Activated B cell treated with CpG ODN at 0.5 μM for 24 hours (primary cell): ENCODE results near the gene TENM4. TPM values are rescaled to one million over a fixed set of nuclear protein-coding genes. Genes with fewer than 3 reads are reported as not detected.

ENCODE experiments used
- ATAC-seq: fragments of 200-7000 bp; cut with Tn5 transposase; one replicate; pipeline ENCODE4 v1.10.0; 2021; ENCODE audit warnings: low read depth, mild to moderate bottlenecking, moderate library complexity
- CTCF ChIA-PET: fragments of 350-600 bp; sonication (Branson Sonifier 250); formaldehyde crosslinking; loops from one replicate; lab custom pipeline; 2021; ENCODE audit warnings: antibody characterized with exemption; lab: Charles Lee
- POLR2A ChIA-PET: fragments of 350-600 bp; sonication (Branson Sonifier 250); formaldehyde crosslinking; loops from one replicate; lab custom pipeline; 2021; ENCODE audit warnings: antibody characterized with exemption; lab: Charles Lee
- DNase-seq: peaks from one replicate; pipeline ENCODE4 v3.0.0; 2022
- H3K27ac Mint-ChIP-seq: one replicate; pipeline ENCODE4 v1.8.0; 2020; ENCODE audit warnings: mixed read lengths
- H3K27me3 Mint-ChIP-seq: one replicate; pipeline ENCODE4 v1.8.0; 2021; ENCODE audit warnings: mixed read lengths
- H3K36me3 Mint-ChIP-seq: one replicate; pipeline ENCODE4 v1.8.0; 2021; ENCODE audit warnings: low read depth, mixed read lengths
- H3K4me1 Mint-ChIP-seq: one replicate; pipeline ENCODE4 v1.8.0; 2021; ENCODE audit warnings: mixed read lengths
- H3K4me3 Mint-ChIP-seq: one replicate; pipeline ENCODE4 v1.8.0; 2020; ENCODE audit warnings: mild to moderate bottlenecking, mixed read lengths
- H3K9me3 Mint-ChIP-seq: one replicate; pipeline ENCODE4 v1.8.0; 2020; ENCODE audit warnings: mixed read lengths
- intact Hi-C: fragments of 100-400 bp; cut with micrococcal nuclease; formaldehyde crosslinking; loops from one replicate; pipeline ENCODE4 v1.15.1; 2024
- total RNA-seq: library from RNA; stranded (reverse); gene quantifications from 2 replicates; pipeline ENCODE4 v1.2.3, GENCODE V29; 2022
- TF ChIP-seq, protein P1 (sequence below): fragments of 200-600 bp; IDR thresholded peaks from one replicate; pipeline ENCODE4 v1.8.0; 2022; ENCODE audit warnings: antibody characterized with exemption, mild to moderate bottlenecking

TENM4 gene
- total RNA-seq, 1 donor from 2014 or later: 2.4 TPM

DNA sequence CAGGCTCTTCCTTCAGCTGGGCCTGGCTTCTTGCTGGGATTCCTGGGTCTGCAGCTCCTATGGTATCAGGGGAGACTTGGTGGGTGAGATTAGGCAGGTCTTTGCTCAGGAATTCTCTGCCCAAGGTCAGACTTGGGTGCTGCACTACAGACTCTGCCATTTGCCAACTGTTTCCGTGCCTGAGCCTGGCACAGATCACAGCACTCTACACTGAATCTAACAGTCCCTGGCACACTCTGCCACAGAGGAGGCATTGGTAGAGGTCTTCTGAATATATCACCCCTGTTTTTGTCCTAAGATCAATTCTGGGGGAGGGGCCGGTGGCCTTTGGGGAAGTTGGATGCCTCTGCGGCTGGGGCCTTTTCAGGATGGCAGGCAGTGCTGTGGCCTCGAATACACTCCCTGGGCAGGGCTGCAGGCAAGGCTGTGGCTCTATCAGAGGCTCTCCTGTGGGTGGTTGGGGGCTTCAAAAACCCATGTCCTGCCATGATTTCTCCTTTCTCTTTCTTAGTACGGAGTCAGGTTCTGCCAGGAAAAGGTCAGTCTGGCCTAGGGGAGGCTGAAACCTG lies 751.2 kb downstream of the TENM4 start:
- intact Hi-C loops: no loop called here
- Mint-ChIP-seq H3K4me1 (no peaks in the 10 kb centered on the region), H3K27me3 (peaks cover 4% of the 10 kb centered on the region), H3K4me3 (no peak overlapping the region), H3K27ac (no peak overlapping the region), H3K36me3 (no peaks in the 10 kb centered on the region), H3K9me3 (no peaks in the 10 kb centered on the region)
- CTCF ChIA-PET: no interaction called here
- POLR2A ChIA-PET: no interaction called here
- TF ChIP-seq, protein P1, sequence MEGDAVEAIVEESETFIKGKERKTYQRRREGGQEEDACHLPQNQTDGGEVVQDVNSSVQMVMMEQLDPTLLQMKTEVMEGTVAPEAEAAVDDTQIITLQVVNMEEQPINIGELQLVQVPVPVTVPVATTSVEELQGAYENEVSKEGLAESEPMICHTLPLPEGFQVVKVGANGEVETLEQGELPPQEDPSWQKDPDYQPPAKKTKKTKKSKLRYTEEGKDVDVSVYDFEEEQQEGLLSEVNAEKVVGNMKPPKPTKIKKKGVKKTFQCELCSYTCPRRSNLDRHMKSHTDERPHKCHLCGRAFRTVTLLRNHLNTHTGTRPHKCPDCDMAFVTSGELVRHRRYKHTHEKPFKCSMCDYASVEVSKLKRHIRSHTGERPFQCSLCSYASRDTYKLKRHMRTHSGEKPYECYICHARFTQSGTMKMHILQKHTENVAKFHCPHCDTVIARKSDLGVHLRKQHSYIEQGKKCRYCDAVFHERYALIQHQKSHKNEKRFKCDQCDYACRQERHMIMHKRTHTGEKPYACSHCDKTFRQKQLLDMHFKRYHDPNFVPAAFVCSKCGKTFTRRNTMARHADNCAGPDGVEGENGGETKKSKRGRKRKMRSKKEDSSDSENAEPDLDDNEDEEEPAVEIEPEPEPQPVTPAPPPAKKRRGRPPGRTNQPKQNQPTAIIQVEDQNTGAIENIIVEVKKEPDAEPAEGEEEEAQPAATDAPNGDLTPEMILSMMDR: no peak
- no peak for DNase-seq
- ATAC-seq: no peak

DNA sequence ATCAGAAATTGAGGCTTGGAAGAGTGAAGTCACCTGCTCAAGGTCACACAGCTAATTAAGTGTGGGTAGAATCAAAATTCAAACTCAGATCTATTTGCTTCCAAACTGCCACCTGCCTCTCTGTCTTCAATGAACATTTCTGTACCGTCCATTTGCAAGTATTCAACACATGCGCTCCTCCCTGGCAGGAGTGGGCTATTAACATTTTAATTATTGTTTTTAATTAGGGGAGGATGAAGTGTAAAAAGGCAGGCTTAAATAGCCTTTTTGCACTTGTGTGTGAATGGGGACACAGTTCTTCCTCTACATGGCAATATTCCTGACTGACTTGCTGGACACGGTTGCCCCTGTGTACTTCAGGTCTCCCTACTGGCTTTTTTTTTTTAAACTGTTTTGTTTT lies 751.7 kb downstream of the TENM4 start:
- ATAC-seq: no peak
- no peaks in the 10 kb centered on the region for H3K36me3 Mint-ChIP-seq
- TF ChIP-seq, protein P1: no peak
- ChIA-PET CTCF (interaction anchor here (1.3 kb wide), 1 partner anchor 44 kb away, joined by 4 read pairs; no protein-coding TSS in a partner anchor), POLR2A (no interaction called here)
- no peak for DNase-seq
- H3K27ac Mint-ChIP-seq: no peak overlapping the region
- H3K27me3 Mint-ChIP-seq: peaks cover 6% of the 10 kb centered on the region
- no peak overlapping the region for H3K4me3 Mint-ChIP-seq
- intact Hi-C loops: no loop called here
- no peaks in the 10 kb centered on the region for H3K9me3 Mint-ChIP-seq
- no peaks in the 10 kb centered on the region for H3K4me1 Mint-ChIP-seq

DNA sequence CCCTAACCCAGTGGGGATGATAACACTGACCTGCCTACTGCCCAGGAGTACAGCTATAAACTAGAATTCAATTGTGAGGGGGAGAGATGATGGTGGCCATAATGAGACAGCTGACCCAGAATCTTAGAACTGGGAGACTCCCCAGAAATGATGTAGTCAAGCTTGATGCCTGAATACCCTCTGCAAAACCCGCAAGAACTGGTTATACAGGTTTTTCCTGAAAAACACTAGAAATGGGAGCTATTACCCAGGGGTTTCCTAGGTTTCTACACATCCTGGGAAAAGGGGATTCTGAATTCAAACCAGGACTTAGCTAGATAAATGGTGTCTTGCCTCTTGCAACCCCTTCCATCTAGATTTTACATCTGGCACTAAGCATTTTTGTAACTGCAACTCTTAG lies 752.4 kb downstream of the TENM4 start:
- DNase-seq (no peak), ATAC-seq (no peak)
- POLR2A ChIA-PET: no interaction called here
- H3K9me3 Mint-ChIP-seq: no peaks in the 10 kb centered on the region
- TF ChIP-seq, protein P1: no peak
- CTCF ChIA-PET: interaction anchor here (1.3 kb wide), 1 partner anchor 44 kb away, joined by 4 read pairs; no protein-coding TSS in a partner anchor
- intact Hi-C loops: no loop called here
- H3K4me3 Mint-ChIP-seq: no peak overlapping the region
- no peaks in the 10 kb centered on the region for H3K36me3 Mint-ChIP-seq
- no peak overlapping the region for H3K27ac Mint-ChIP-seq
- peaks cover 6% of the 10 kb centered on the region for H3K27me3 Mint-ChIP-seq
- H3K4me1 Mint-ChIP-seq: no peaks in the 10 kb centered on the region

DNA sequence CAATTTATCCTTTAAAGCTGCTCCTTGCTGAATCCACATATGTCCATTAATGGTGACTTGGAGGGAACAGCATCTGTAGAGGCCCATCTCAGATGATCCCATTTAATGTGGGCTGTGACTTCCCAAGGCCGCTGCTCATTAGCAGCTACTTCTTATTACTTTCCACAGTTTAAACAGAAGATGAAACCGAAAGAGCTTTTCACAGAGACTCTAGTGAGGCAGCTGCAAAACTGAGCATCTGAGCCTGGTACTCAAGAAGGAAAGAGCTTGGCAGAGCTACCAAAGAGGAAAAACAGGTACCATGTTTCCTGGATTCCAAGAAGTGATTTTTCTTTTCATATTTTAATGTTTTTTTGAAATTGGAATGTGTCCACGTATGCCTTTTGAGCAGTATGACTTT lies 755.7 kb downstream of the TENM4 start:
- no peak for DNase-seq
- no peak for ATAC-seq
- H3K27me3 Mint-ChIP-seq: peaks cover 4% of the 10 kb centered on the region

DNA sequence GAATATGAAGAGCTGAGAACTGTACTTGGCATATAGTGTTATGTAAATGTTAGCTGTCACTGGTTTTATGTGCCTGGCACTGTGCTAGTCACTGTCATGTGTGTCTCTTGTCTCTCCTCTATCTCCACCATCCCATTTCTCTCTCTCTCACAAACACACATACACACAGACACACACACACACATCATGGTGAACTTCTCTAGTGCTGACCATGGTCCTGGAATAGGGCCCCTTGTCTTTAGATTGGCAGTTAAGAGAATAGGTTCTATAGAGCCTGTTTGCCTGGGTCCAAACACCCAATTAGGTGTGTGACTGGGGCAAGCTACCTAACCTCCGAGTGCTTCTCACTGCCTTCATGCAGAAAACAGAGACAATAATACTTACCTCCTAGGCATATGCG lies 756.5 kb downstream of the TENM4 start:
- no peaks in the 10 kb centered on the region for H3K4me1 Mint-ChIP-seq
- no peak overlapping the region for H3K27ac Mint-ChIP-seq
- ChIA-PET CTCF (no interaction called here), POLR2A (no interaction called here)
- no peak overlapping the region for H3K4me3 Mint-ChIP-seq
- no peaks in the 10 kb centered on the region for H3K36me3 Mint-ChIP-seq
- H3K27me3 Mint-ChIP-seq: peaks cover 4% of the 10 kb centered on the region
- H3K9me3 Mint-ChIP-seq: no peaks in the 10 kb centered on the region
- ATAC-seq (no peak), DNase-seq (no peak)
- intact Hi-C loops: no loop called here
- TF ChIP-seq, protein P1: no peak

More for the DNA sequence above, 755.7 kb downstream of the TENM4 start:
- POLR2A ChIA-PET: no interaction called here
- H3K36me3 Mint-ChIP-seq: no peaks in the 10 kb centered on the region
- TF ChIP-seq, protein P1: no peak
- CTCF ChIA-PET: no interaction called here
- no peaks in the 10 kb centered on the region for H3K4me1 Mint-ChIP-seq
- intact Hi-C loops: no loop called here
- H3K9me3 Mint-ChIP-seq: no peaks in the 10 kb centered on the region
- no peak overlapping the region for H3K4me3 Mint-ChIP-seq
- H3K27ac Mint-ChIP-seq: no peak overlapping the region
